K562 (cell line): ENCODE results near the gene MYO16. TPM values are rescaled to one million over a fixed set of nuclear protein-coding genes. Genes with fewer than 3 reads are reported as not detected.

ENCODE experiments used
- ATAC-seq: fragments of 200-7000 bp; cut with Tn5 transposase; 3 replicates; pipeline ENCODE4 v1.9.1; 2020; ENCODE audit warnings: moderate library complexity
- BruUV-seq: library from RNA; stranded (reverse); fragments of 400-500 nt; replicated peaks from 2 replicates; lab custom pipeline; 2021; lab: Mats Ljungman, UMichigan
- CTCF ChIA-PET: fragments of 300-600 bp; formaldehyde crosslinking; extraction: SDS; loops from one replicate; lab custom pipeline; 2021; ENCODE audit warnings: low intra/inter-chr PET ratio; lab: Yijun Ruan, JAX
- POLR2A ChIA-PET: fragments of 300-600, 350-650 bp; sonication (Branson Sonifier 250); formaldehyde crosslinking; extraction: SDS; loops from one replicate; lab custom pipeline; 2021; ENCODE audit warnings: antibody characterized with exemption, inconsistent platforms; lab: Yijun Ruan, JAX
- DNase-seq, 4 experiments: peaks; one replicate each; pipeline versions ENCODE4 v3.0.0 to v3.0.0-alpha.2; 2011 to 2018; ENCODE audit warnings: low spot score in 3 of 4, mixed read lengths in 3 of 4; ENCODE audit errors: extremely low read depth in 1 of 4
- FAIRE-seq: peaks from 2 replicates; lab custom pipeline; 2011; peaks lifted over from hg19 to GRCh38; lab: Jason Lieb, UNC
- H2AFZ ChIP-seq: 2 replicates; pipeline ENCODE4 v1.6.0; 2011; ENCODE audit warnings: low read depth, low read length, control low read depth, inconsistent platforms
- H3K27ac ChIP-seq: fragments of 200-600 bp; 3 replicates; pipeline ENCODE4 v1.8.0; 2011; ENCODE audit warnings: low read depth, mild to moderate bottlenecking, control low read depth, inconsistent platforms, low read length, moderate library complexity, mixed read lengths; ENCODE audit errors: extremely low read depth
- H3K27me3 ChIP-seq, 2 experiments: fragments of 300-600 bp in 1 of 2; 2 replicates in 1 of 2; 3 replicates in 1 of 2; pipeline versions ENCODE4 v1.6.0 to v1.8.0; 2011; ENCODE audit warnings: inconsistent platforms in 2 of 2, low read length in 2 of 2, mild to moderate bottlenecking in 1 of 2, mixed read lengths in 1 of 2, moderate library complexity in 1 of 2; ENCODE audit not compliant: control insufficient read depth in 2 of 2, insufficient read depth in 2 of 2
- H3K36me3 ChIP-seq: fragments of 300-600 bp; 3 replicates; pipeline ENCODE4 v1.8.0; 2011; ENCODE audit warnings: mild to moderate bottlenecking, low read length, inconsistent platforms; ENCODE audit not compliant: control insufficient read depth, insufficient read depth
- H3K4me1 ChIP-seq, 2 experiments: fragments of 200-600 bp in 1 of 2; replicated peaks in 1 of 2; 2 replicates in 1 of 2; 3 replicates in 1 of 2; pipeline versions ENCODE4 v1.5.1 to v1.8.0; 2011; ENCODE audit warnings: inconsistent platforms in 2 of 2, low read length in 2 of 2, mild to moderate bottlenecking in 1 of 2, mixed read lengths in 1 of 2, moderate library complexity in 1 of 2; ENCODE audit not compliant: control insufficient read depth in 2 of 2, insufficient read depth in 2 of 2
- H3K4me2 ChIP-seq: 2 replicates; pipeline ENCODE4 v1.6.1; 2011; ENCODE audit warnings: low read length, control low read depth, inconsistent platforms, mixed read lengths; ENCODE audit not compliant: insufficient read depth
- H3K4me3 ChIP-seq: fragments of 200-600 bp; sonication (generic), shearing (Covaris generic); 2 replicates; pipeline ENCODE4 v1.5.1; 2016; ENCODE audit warnings: control low read depth, inconsistent platforms
- H3K79me2 ChIP-seq: fragments of 200-600 bp; 3 replicates; pipeline ENCODE4 v1.8.0; 2011; ENCODE audit warnings: low read length, inconsistent platforms; ENCODE audit not compliant: control insufficient read depth, insufficient read depth
- H3K9ac ChIP-seq, 2 experiments: 2 replicates each; pipeline versions ENCODE4 v1.6.0 to v1.6.1; 2011; ENCODE audit warnings: low read depth in 2 of 2, low read length in 2 of 2, control low read depth in 1 of 2, inconsistent platforms in 1 of 2, mild to moderate bottlenecking in 1 of 2, mixed read lengths in 1 of 2; ENCODE audit not compliant: insufficient read depth in 1 of 2
- H3K9me1 ChIP-seq: one replicate; pipeline ENCODE4 v1.6.0; 2011; ENCODE audit warnings: inconsistent platforms, mild to moderate bottlenecking, low read length, moderate library complexity; ENCODE audit not compliant: control insufficient read depth, insufficient read depth
- H3K9me3 ChIP-seq: replicated peaks from 2 replicates; pipeline ENCODE4 v1.5.1; 2011; ENCODE audit warnings: low read depth, low read length, inconsistent platforms; ENCODE audit not compliant: control insufficient read depth, insufficient read depth
- H4K20me1 ChIP-seq: replicated peaks from 2 replicates; pipeline ENCODE4 v1.6.1; 2011; ENCODE audit warnings: low read length, inconsistent platforms, mixed read lengths; ENCODE audit not compliant: control insufficient read depth, insufficient read depth
- ETS2 ChIP-seq: IDR thresholded peaks from 2 replicates; pipeline ENCODE4 v1.6.1; 2016; ENCODE audit warnings: borderline replicate concordance, missing genetic modification characterization, mild to moderate bottlenecking, moderate library complexity, missing compliant biosample characterization; ENCODE audit not compliant: poor library complexity, severe bottlenecking
- HDGF ChIP-seq: fragments of 450-650 bp; IDR thresholded peaks from 2 replicates; pipeline ENCODE4 v1.6.1; 2016
- NCOR1 ChIP-seq: fragments of 450-650 bp; IDR thresholded peaks from 2 replicates; pipeline ENCODE4 v1.6.1; 2016; ENCODE audit warnings: mild to moderate bottlenecking, moderate library complexity
- NFIX ChIP-seq: fragments of 250-450 bp; sonication (Bioruptor Pico); IDR thresholded peaks from 2 replicates; pipeline ENCODE4 v1.4.0; 2020; ENCODE audit warnings: low read depth, mild to moderate bottlenecking, moderate library complexity
- NR4A1 ChIP-seq, 2 experiments: fragments of 250-450 bp in 1 of 2; fragments of 450-650 bp in 1 of 2; sonication (Bioruptor Pico) in 1 of 2; IDR thresholded peaks; 2 replicates each; pipeline versions ENCODE4 v1.4.0 to v1.6.1; 2016 to 2020; ENCODE audit warnings: mild to moderate bottlenecking in 2 of 2, missing compliant biosample characterization in 1 of 2, missing genetic modification characterization in 1 of 2, moderate library complexity in 1 of 2
- POLR2AphosphoS2 ChIP-seq: IDR thresholded peaks from 2 replicates; pipeline ENCODE4 v1.6.1; 2012; ENCODE audit warnings: low read length, improper control_type of control experiment
- RFX1 ChIP-seq: fragments of 450-650 bp; IDR thresholded peaks from 2 replicates; pipeline ENCODE4 v1.6.1; 2016; ENCODE audit warnings: mild to moderate bottlenecking, moderate library complexity
- SIX5 ChIP-seq, 2 experiments: IDR thresholded peaks; 2 replicates each; pipeline ENCODE4 v1.6.1; 2011; ENCODE audit warnings: low read length in 2 of 2, borderline replicate concordance in 1 of 2, low read depth in 1 of 2, mild to moderate bottlenecking in 1 of 2, moderate library complexity in 1 of 2; ENCODE audit not compliant: insufficient read depth in 1 of 2
- SRSF1 ChIP-seq: fragments of 200-400 bp; formaldehyde crosslinking; IDR thresholded peaks from 2 replicates; pipeline ENCODE4 v1.6.1; 2017; ENCODE audit warnings: mild to moderate bottlenecking, low read depth, low read length, moderate library complexity
- ZBTB11 ChIP-seq, 3 experiments: fragments of 200-800 bp in 1 of 3; fragments of 250-450 bp in 1 of 3; fragments of 450-650 bp in 1 of 3; sonication (Bioruptor Pico) in 1 of 3; sonication (Bioruptor generic) in 1 of 3; formaldehyde crosslinking in 1 of 3; IDR thresholded peaks; 2 replicates each; pipeline versions ENCODE4 v1.6.1 to v1.8.0; 2016 to 2022; ENCODE audit warnings: mild to moderate bottlenecking in 2 of 3, missing genetic modification characterization in 2 of 3, missing compliant biosample characterization in 1 of 3, moderate library complexity in 1 of 3
- WGBS: fragments of 100-300 bp; shearing (Covaris generic); methylation state at CpG from one replicate; pipeline ENCODE4 v1.1.6; 2016; ENCODE audit warnings: low coverage, mixed read lengths; ENCODE audit not compliant: insufficient coverage; ENCODE audit errors: missing lambda C conversion rate; 5-methylcytosine and 5-hydroxymethylcytosine counted together
- in situ Hi-C: fragments of 300-500 bp; cut with MboI; formaldehyde crosslinking; loops from 4 replicates; pipeline ENCODE4 v1.15.0; 2018; ENCODE audit warnings: inconsistent platforms, mixed read lengths
- intact Hi-C: fragments of 100-400 bp; cut with micrococcal nuclease; formaldehyde crosslinking; loops from 2 replicates; pipeline ENCODE4 v1.14.2; 2022
- polyA plus RNA-seq, 8 experiments: library from polyadenylated mRNA; depleted of rRNA in 4 of 8; stranded (reverse) in 5 of 8; unstranded in 3 of 8; fragments of >200 nt; fragmentation: Nextera tagmentation in 2 of 8; fragmentation: Illumina TruSeq in 1 of 8; extraction: Ambion mirVana in 2 of 8; extraction: Trizol in 1 of 8; gene quantifications; 2 replicates each; pipeline versions ENCODE4 v1.2.1 to v1.2.3, GENCODE V29; 2011 to 2014; ENCODE audit warnings: inconsistent platforms in 1 of 8, missing spikeins in 1 of 8
- total RNA-seq, 7 experiments: library from RNA; depleted of rRNA in 6 of 7; stranded (reverse); fragments of >200 nt in 6 of 7; fragmentation: Illumina TruSeq in 2 of 7; extraction: Trizol in 2 of 7; gene quantifications; 2 replicates each; pipeline versions ENCODE4 v1.2.1 to v1.2.3, GENCODE V29; 2011 to 2021; ENCODE audit warnings: low replicate concordance in 1 of 7
- TF ChIP-seq, protein P1 (sequence below): fragments of 450-650 bp; conservative IDR thresholded peaks from 2 replicates; pipeline ENCODE4 v1.6.1; 2016; ENCODE audit warnings: missing genetic modification characterization, low read depth, mild to moderate bottlenecking, missing compliant biosample characterization, moderate library complexity
- TF ChIP-seq, protein P2 (sequence below): fragments of 250-450 bp; sonication (Bioruptor Pico); IDR thresholded peaks from 2 replicates; pipeline ENCODE4 v1.5.1; 2021; ENCODE audit warnings: mild to moderate bottlenecking

The MYO16 gene
- total and polyA plus RNA-seq, 9 of the 15 experiments (the other 6 are each of a cell fraction or from before 2014, with no cell fraction given): 4.3 to 45.7 (median 12.1) TPM

DNA sequence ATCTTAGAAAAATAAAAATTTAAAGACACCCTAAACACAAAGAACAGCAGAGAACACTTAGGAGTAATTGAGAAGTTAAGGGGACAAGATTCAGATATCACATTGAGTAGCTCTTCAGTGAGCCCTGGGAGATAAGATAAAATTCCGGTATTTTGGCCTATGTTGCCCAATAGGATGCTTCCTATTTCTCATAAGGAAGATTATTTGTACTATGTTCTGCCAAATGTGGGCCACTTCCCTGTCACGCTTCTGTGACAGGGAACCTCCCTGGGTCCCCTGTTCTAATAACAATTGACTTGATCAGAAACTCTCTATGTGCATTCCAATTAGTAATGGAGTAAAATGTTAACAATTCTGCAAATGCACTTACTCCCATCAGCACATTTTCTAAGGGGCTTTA, 310.7 kb downstream of the MYO16 start:
- FAIRE-seq: no peak

More for the DNA sequence above, 310.7 kb downstream of the MYO16 start:
- no peaks in the 10 kb centered on the region for H3K4me1 ChIP-seq
- intact Hi-C loops (no loop called here), in situ Hi-C loops (no loop called here)
- H3K9me3 ChIP-seq: no peaks in the 10 kb centered on the region
- TF ChIP-seq NFIX (no peak), ETS2 (tag) (no peak), POLR2AphosphoS2 (no peak), NR4A1 (CRISPR knock-in tag; IDR thresholded peaks at IDR 0.05) (no peak), NR4A1 (tag; IDR thresholded peaks at IDR 0.05) (no peak), HDGF (no peak), SRSF1 (no peak), RFX1 (no peak), SIX5 (IDR thresholded peaks at IDR 0.05; ENCODE audit: borderline replicate concordance in 1 of 2, insufficient read depth in 1 of 2, low read depth in 1 of 2, low read length in 2 of 2) (no peak), ZBTB11 (CRISPR knock-in tag; IDR thresholded peaks at IDR 0.05) (no peak), NCOR1 (no peak)
- TF ChIP-seq, protein P1, sequence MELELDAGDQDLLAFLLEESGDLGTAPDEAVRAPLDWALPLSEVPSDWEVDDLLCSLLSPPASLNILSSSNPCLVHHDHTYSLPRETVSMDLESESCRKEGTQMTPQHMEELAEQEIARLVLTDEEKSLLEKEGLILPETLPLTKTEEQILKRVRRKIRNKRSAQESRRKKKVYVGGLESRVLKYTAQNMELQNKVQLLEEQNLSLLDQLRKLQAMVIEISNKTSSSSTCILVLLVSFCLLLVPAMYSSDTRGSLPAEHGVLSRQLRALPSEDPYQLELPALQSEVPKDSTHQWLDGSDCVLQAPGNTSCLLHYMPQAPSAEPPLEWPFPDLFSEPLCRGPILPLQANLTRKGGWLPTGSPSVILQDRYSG (tag): no peak
- TF ChIP-seq, protein P2, sequence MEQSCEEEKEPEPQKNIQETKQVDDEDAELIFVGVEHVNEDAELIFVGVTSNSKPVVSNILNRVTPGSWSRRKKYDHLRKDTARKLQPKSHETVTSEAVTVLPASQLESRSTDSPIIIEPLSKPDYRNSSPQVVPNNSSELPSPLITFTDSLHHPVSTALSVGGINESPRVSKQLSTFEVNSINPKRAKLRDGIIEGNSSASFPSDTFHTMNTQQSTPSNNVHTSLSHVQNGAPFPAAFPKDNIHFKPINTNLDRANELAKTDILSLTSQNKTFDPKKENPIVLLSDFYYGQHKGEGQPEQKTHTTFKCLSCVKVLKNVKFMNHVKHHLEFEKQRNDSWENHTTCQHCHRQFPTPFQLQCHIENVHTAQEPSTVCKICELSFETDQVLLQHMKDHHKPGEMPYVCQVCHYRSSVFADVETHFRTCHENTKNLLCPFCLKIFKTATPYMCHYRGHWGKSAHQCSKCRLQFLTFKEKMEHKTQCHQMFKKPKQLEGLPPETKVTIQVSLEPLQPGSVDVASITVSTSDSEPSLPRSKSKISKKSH: no peak
- H3K9me1 ChIP-seq: no peaks in the 10 kb centered on the region
- ChIA-PET CTCF (no interaction called here), POLR2A (no interaction called here)
- 40% methylated on average over 2 of the region's 2 CpGs for WGBS
- no peak overlapping the region for H3K9ac ChIP-seq
- H3K4me2 ChIP-seq: no peak overlapping the region
- no peak for ATAC-seq
- no peak overlapping the region for H2AFZ ChIP-seq
- BruUV-seq: no TSS peak
- no peak overlapping the region for H3K27ac ChIP-seq
- no peaks in the 10 kb centered on the region for H4K20me1 ChIP-seq
- H3K79me2 ChIP-seq: no peaks in the 10 kb centered on the region
- no peaks in the 10 kb centered on the region for H3K27me3 ChIP-seq
- H3K36me3 ChIP-seq: no peaks in the 10 kb centered on the region
- no peak for DNase-seq
- H3K4me3 ChIP-seq: no peak overlapping the region
